Stomach (tissue), 4 donors: Measurements from ENCODE around the gene HOXD13.

Source experiments
- CTCF ChIP-seq, 7 experiments: fragments of 450-650 bp in 4 of 7; fragments of 200-600 bp in 3 of 7; sonication (generic) in 3 of 7; IDR thresholded peaks; one replicate each; pipeline ENCODE4 v1.5.1; 2016 to 2019; ENCODE audit warnings: antibody characterized with exemption in 7 of 7, control low read depth in 2 of 7, mild to moderate bottlenecking in 1 of 7
- EP300 ChIP-seq: sonication (generic); formaldehyde crosslinking; IDR thresholded peaks from one replicate; pipeline ENCODE4 v1.6.1; 2017; ENCODE audit warnings: antibody characterized with exemption
- POLR2A ChIP-seq, 4 donors: fragments of 450-650 bp; IDR thresholded peaks; one replicate each; pipeline ENCODE4 v1.6.1; 2016; ENCODE audit warnings: antibody characterized with exemption in 4 of 4, control low read depth in 2 of 4, mild to moderate bottlenecking in 1 of 4, moderate library complexity in 1 of 4

GRCh38 chr2:176117162-176117822, 24.8 kb downstream of the HOXD13 start:
- no peak for TF ChIP-seq CTCF (IDR thresholded peaks at IDR 0.05)
- TF ChIP-seq EP300: no peak
- no peak for TF ChIP-seq POLR2A (IDR thresholded peaks at IDR 0.05)
